Vagina (tissue), 2 donors: ENCODE measurements around the gene ARFGAP3. TPM values are rescaled to one million over a fixed set of nuclear protein-coding genes. Genes with fewer than 3 reads are reported as not detected.

ENCODE experiments used
- DNase-seq, 2 donors: peaks; one replicate each; pipeline ENCODE4 v3.0.0-alpha.2; 2017; ENCODE audit errors: extremely low spot score in 2 of 2
- H3K27ac ChIP-seq: fragments of 200-600 bp; sonication (generic); one replicate; pipeline ENCODE4 v1.5.1; 2019
- H3K27me3 ChIP-seq: fragments of 200-600 bp; sonication (generic); one replicate; pipeline ENCODE4 v1.5.1; 2019
- H3K36me3 ChIP-seq, 2 donors: fragments of 200-600 bp; sonication (generic); one replicate each; pipeline ENCODE4 v1.5.1; 2017 to 2019
- H3K4me1 ChIP-seq: fragments of 200-600 bp; sonication (generic); one replicate; pipeline ENCODE4 v1.5.1; 2019
- H3K4me3 ChIP-seq, 2 donors: fragments of 200-600 bp; sonication (generic); 1 replicate in 1 of 2; 2 replicates in 1 of 2; pipeline ENCODE4 v1.5.1; 2016 to 2019
- H3K9me3 ChIP-seq: fragments of 200-600 bp; sonication (generic); one replicate; pipeline ENCODE4 v1.5.1; 2019
- POLR2A ChIP-seq, 2 donors: fragments of 450-650 bp; IDR thresholded peaks; one replicate each; pipeline ENCODE4 v1.6.1; 2017; ENCODE audit warnings: antibody characterized with exemption in 2 of 2, mild to moderate bottlenecking in 2 of 2, moderate library complexity in 2 of 2
- POLR2AphosphoS5 ChIP-seq, 2 donors: sonication (generic); formaldehyde crosslinking; IDR thresholded peaks; one replicate each; pipeline ENCODE4 v1.9.0; 2017; ENCODE audit warnings: antibody characterized with exemption in 2 of 2, mild to moderate bottlenecking in 2 of 2, low read depth in 1 of 2; ENCODE audit not compliant: insufficient read depth in 1 of 2
- intact Hi-C: fragments of 100-400 bp; cut with DNase I; formaldehyde crosslinking; loops from one replicate; pipeline ENCODE4 v1.15.1; 2023
- total RNA-seq: library from RNA; depleted of rRNA; stranded (reverse); fragments of >200 nt; gene quantifications from one replicate; pipeline ENCODE4 v1.2.3, GENCODE V29; 2016
- TF ChIP-seq, protein P1 (sequence below), 3 experiments: fragments of 450-650 bp in 2 of 3; fragments of 200-600 bp in 1 of 3; sonication (generic) in 1 of 3; IDR thresholded peaks; one replicate each; pipeline ENCODE4 v1.5.1; 2017 to 2019; ENCODE audit warnings: antibody characterized with exemption in 3 of 3, mild to moderate bottlenecking in 2 of 3, moderate library complexity in 2 of 3

Gene ARFGAP3
- total RNA-seq, 1 donor from 2014 or later: 28.0 TPM

DNA sequence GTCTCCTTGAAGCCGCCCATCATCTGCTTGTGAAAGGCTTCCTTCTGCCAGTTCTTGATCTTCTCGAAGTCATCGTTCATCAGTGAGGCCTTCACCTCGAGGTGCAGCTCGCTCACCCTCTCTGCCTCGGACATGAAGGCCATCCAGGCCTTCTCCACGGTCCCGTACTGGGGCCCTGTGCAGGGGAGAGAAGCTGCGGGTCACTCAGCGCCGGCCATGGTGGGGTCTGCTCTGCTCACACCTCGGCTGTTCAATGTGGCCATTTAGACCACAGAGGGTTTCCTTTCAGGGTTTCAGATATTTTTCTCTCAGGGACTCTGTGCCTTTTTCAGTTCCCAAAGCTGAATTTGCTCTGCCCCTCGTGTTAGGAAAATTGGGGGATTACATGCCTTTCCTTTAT lies 33.9 kb upstream of the ARFGAP3 start:
- no peak overlapping the region for H3K27ac ChIP-seq
- H3K9me3 ChIP-seq: no peaks in the 10 kb centered on the region
- H3K4me3 ChIP-seq: no peak overlapping the region
- no peak for DNase-seq
- intact Hi-C loops: no loop called here
- H3K27me3 ChIP-seq: no peaks in the 10 kb centered on the region
- peaks cover 29% of the 10 kb centered on the region for H3K4me1 ChIP-seq
- TF ChIP-seq POLR2AphosphoS5 (IDR thresholded peaks at IDR 0.05; ENCODE audit: insufficient read depth in 1 of 2, low read depth in 1 of 2): no peak
- no peak for TF ChIP-seq POLR2A (IDR thresholded peaks at IDR 0.05)
- TF ChIP-seq, protein P1, sequence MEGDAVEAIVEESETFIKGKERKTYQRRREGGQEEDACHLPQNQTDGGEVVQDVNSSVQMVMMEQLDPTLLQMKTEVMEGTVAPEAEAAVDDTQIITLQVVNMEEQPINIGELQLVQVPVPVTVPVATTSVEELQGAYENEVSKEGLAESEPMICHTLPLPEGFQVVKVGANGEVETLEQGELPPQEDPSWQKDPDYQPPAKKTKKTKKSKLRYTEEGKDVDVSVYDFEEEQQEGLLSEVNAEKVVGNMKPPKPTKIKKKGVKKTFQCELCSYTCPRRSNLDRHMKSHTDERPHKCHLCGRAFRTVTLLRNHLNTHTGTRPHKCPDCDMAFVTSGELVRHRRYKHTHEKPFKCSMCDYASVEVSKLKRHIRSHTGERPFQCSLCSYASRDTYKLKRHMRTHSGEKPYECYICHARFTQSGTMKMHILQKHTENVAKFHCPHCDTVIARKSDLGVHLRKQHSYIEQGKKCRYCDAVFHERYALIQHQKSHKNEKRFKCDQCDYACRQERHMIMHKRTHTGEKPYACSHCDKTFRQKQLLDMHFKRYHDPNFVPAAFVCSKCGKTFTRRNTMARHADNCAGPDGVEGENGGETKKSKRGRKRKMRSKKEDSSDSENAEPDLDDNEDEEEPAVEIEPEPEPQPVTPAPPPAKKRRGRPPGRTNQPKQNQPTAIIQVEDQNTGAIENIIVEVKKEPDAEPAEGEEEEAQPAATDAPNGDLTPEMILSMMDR (IDR thresholded peaks at IDR 0.05): no peak
- H3K36me3 ChIP-seq: peaks cover 0 to 36% of the 10 kb centered on the region in 2 donors

DNA sequence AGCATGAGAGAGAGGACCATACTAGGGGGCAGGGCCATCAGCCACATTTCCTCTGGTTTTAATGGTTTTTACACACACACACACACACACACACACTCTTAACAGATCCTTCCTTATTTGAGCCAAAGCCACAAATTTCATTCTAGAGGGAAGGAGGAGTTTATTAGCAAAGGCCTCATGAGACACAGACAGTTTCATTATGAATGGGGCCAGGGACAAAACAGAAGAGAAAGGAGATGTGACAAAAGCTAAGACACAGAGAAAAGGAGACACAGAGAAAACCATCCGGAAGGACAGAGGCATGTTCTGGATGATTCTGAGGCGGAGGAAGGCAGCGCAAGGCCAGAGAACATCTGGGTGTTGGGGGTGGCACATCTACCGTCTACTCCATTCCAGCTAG lies 32.2 kb upstream of the ARFGAP3 start:
- no peak for DNase-seq
- intact Hi-C loops: no loop called here
- no peaks in the 10 kb centered on the region for H3K27me3 ChIP-seq
- TF ChIP-seq POLR2A (IDR thresholded peaks at IDR 0.05): no peak
- TF ChIP-seq, protein P1 (IDR thresholded peaks at IDR 0.05): no peak
- no peak for TF ChIP-seq POLR2AphosphoS5 (IDR thresholded peaks at IDR 0.05; ENCODE audit: insufficient read depth in 1 of 2, low read depth in 1 of 2)
- no peaks in the 10 kb centered on the region for H3K9me3 ChIP-seq
- no peak overlapping the region for H3K4me3 ChIP-seq
- H3K36me3 ChIP-seq: peaks cover 0 to 40% of the 10 kb centered on the region in 2 donors
- peaks cover 13% of the 10 kb centered on the region for H3K4me1 ChIP-seq
- no peak overlapping the region for H3K27ac ChIP-seq

GRCh38 chr22:42887523-42888507 lies 30.7 kb upstream of the ARFGAP3 start:
- intact Hi-C loops: no loop called here
- Histone ChIP-seq H3K36me3 (peaks cover 0 to 46% of the 10 kb centered on the region in 2 donors), H3K4me3 (no peak overlapping the region), H3K4me1 (peaks cover 10% of the 10 kb centered on the region), H3K9me3 (no peaks in the 10 kb centered on the region), H3K27ac (no peak overlapping the region), H3K27me3 (no peaks in the 10 kb centered on the region)
- TF ChIP-seq, protein P1 (IDR thresholded peaks at IDR 0.05): no peak
- TF ChIP-seq POLR2AphosphoS5 (IDR thresholded peaks at IDR 0.05; ENCODE audit: insufficient read depth in 1 of 2, low read depth in 1 of 2) (no peak), POLR2A (IDR thresholded peaks at IDR 0.05) (no peak)
- no peak for DNase-seq

DNA sequence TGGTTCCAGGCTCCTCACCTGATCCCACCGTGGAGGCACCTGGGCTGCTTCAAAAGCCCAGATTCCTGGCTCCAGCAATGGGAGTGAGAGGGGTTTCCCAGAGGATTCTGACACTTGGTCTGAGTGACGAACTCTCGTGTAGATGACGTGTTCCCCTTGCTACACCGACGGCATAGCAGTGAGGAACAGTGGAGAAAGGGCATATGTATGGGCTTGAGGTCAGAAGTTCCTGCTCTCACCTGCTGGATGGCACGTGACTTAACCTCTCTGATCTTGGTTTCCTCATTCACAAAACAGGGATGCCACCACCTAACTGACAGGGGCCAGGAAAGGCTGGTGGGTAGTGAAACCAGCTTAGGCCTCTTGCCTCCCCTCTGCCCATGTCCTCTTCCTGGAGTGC lies 30.0 kb upstream of the ARFGAP3 start:
- intact Hi-C loops: no loop called here
- no peak overlapping the region for H3K4me3 ChIP-seq

More for the DNA sequence above, 30.0 kb upstream of the ARFGAP3 start:
- Histone ChIP-seq H3K27ac (no peak overlapping the region), H3K9me3 (no peaks in the 10 kb centered on the region), H3K36me3 (peaks cover 0 to 50% of the 10 kb centered on the region in 2 donors), H3K4me1 (peaks cover 10% of the 10 kb centered on the region), H3K27me3 (no peaks in the 10 kb centered on the region)
- DNase-seq: no peak
- TF ChIP-seq POLR2A (IDR thresholded peaks at IDR 0.05) (no peak), POLR2AphosphoS5 (IDR thresholded peaks at IDR 0.05; ENCODE audit: insufficient read depth in 1 of 2, low read depth in 1 of 2) (no peak)
- TF ChIP-seq, protein P1 (IDR thresholded peaks at IDR 0.05): no peak
